Fibroblast of skin of left biceps (primary cell): Measurements from ENCODE around the gene TBL1Y.
"Not testable (repeated sequence)": the region's sequence is repeated elsewhere in the genome, so short reads cannot be mapped to it uniquely, and the experiment has no call there.

Source experiments
- DNase-seq, 2 experiments: peaks; one replicate each; pipeline ENCODE4 v3.0.0-alpha.2; 2013; ENCODE audit warnings: low read depth in 2 of 2

The TBL1Y gene

DNA sequence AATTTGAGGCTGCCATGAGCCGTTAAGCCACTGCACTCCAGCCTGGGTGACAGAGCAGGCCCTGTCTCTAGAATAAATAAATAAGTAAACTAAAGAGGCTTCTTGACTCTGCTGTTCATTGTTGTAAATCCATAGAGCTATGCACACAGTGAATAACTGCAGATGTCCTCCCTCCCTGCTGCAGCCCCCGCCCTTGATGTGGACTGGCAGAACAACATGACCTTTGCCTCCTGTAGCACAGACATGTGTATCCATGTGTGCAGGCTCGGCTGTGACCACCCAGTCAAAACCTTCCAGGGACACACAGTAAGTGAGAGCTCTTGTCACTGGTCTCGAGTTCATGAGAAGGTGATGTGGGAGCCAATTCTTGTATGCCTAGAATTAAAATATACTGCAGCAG, 170.1 kb downstream of the TBL1Y start:
- DNase-seq: not testable (repeated sequence)

DNA sequence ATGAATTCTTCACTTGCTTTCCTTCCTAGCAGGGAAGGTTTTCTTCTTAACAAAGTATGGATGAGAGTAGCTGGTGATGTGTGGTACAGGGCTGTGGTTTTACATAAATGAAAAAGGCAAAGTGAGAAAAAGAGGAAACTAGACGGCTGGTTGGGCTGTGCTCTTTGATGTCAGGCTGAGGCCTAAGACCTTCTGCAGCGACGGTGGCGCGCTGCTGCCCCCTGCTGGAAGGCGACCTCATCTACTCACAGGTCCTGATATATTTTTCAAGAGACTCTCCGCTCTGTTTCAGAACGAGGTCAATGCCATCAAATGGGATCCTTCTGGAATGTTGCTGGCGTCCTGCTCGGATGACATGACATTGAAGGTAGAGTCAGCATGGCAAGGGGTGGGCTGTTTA, 175.1 kb downstream of the TBL1Y start:
- peak; percentile 1 to 4 for DNase-seq

DNA sequence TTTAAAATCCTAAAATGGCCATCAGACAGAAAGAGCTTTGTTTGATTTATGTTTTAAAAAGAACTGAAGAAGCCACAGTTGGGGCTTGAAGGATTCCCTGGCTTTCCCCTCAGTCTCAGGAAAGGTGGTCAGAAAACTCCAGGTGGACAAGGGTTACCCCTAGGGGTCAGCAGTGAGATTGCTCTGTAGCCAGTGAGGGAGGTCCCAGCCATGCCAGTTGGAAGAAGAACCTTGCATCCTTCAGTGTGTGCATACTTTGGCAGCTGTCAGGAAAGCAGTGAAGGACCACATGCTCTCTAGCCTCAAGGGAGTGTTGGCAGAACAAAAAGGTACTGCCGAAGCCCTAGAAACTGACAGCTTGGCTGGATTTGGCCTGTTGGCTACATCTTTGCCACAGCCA, 182.3 kb downstream of the TBL1Y start:
- DNase-seq: no peak

DNA sequence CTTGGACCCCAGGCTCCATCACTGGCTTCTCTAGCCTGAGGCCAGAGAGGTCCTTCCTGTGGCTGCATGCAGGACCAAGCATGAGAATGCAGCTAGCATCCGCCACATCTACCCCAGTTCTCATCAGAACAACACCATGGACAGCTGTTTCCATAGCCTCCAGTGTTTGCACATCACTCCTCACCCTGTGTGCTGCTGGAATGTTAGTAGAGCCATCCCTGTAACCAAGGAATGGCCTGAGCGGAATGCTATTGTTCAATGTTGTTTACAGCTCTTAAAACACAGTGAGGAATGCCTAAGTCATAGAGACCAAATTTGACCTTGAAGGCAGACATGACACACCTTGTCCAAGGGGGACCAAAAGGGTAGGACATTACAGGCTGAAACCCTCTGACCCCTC, 183.9 kb downstream of the TBL1Y start:
- DNase-seq: no peak

DNA sequence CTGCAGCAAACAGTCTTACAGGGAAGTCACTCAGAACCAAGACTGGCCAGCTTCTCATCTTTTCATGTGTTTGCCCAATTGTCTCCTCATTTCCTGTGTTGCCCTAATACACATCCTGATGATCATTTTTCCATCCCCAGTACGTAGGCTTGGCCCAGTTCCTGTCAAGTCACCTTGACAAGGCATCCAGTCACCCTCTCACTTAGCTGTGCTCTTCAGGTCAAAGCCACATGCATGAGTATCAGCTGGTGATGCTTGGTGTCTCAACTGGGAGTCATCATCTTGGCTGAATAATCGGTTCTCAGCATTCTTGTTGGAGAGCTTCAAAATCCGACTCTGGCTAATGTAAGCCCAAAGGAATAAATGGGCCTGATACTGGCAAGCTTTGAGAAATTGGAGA, 186.5 kb downstream of the TBL1Y start:
- no peak for DNase-seq

DNA sequence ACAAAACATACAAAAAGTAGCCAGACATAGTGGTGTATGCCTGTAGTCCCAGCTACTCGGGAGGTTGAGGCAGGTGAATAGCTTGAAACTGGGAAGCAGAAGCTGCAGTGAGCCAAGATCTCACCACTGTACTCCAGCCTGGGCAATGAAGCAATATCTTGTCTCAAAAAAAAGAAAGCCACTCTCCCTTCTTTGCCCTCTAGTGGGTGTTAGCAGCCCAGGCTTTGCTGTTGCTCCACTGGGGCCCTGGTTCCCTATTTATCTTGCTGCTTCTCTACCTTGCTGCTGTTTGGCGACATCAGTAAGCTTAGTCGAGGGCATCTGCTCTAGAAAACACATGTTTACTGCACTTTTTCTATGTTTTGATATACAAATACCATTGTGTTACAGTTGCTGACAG, 189.2 kb downstream of the TBL1Y start:
- no peak for DNase-seq

DNA sequence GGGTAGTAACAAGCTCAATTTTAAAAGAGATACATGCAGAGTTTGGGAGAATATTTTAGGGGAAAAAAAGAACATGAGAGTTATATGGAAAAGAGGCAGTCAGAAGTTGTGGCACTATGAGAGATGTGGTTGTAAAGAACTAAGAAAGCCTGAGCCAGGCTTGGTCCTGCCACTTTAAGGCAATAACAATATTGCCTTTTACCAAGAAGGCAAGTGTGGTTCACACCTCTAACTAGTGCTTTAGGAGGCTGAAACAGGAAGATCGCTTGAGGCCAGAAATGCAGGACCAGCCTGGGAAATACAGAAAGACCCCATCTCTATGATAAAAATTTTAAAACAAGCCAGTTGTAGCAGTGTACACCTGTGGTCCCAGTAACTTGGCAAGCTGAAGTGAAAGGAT, 192.2 kb downstream of the TBL1Y start:
- no peak for DNase-seq

DNA sequence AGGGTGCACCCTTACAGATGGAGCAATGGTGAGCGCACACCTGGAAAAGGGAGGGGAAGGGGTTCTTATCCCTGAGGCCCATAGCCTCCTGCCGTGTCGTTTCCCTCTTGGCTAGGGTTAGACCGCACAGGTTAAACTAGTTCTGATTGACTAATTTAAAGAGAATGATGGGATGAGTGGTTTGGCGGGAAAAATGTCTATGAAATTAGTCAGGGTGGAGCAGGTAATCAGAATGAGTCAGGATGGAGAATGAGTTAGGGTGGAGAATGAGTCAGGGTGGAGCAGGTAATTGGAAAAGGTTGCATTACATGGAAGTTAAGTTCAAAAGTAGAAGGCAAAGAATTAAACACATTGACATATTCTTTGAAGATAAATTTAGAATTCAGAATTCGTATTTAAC, 196.7 kb downstream of the TBL1Y start:
- DNase-seq: no peak

DNA sequence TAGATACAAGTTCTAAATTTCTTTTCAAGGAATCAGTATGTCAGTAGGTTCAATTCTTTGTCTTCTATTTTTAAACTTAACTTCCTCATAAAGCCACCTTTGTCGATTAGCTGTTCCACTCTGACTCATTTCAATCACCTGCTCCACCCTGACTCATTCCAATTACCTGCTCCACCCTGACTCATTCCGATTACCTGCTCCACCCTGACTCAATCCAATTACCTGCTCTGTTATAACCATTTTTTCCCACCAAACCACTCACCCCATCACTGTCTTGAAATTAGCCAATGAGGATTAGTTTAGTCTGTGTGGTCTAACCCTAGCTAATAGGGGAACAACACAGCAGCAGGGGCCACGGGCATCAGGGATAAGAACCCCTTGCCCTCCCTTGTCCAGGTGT, 199.6 kb downstream of the TBL1Y start:
- DNase-seq: no peak

DNA sequence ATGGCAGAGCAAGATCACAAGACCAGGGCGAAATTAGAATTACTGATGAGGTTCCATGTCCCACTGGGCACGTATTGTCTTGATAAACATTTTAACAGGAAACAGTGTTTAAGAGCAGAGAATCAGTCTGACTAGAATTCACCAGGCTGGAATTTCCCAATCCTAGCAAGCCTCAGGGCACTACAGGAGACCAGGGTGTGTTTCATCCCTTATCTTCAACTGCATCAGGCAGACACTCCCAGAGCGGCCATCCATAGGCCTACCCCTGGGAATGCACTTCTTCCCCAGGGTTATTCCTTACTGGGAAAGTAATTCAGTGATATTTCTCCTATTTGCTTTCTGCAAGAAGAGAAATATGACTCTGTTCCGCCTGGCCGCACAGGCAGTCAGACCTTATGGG, 205.4 kb downstream of the TBL1Y start:
- no peak for DNase-seq

DNA sequence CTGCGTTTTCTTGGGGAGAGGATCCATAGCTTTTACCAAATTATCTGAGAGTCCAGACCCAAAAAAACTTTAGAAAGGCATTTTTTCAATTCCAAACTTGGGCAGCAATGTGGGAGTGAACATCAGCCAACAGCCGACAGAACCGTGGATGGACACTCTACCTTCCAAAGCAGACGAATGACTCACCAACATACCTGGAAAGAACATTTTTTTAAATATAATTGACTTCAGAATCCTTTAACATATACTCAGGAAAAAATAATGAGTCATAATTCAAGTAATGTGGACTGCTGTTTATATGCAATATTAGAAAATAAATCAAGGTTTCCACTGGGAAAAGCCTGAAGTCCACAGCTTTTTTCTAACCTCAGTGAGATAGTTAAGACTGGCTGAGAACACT, 211.7 kb downstream of the TBL1Y start:
- no peak for DNase-seq

DNA sequence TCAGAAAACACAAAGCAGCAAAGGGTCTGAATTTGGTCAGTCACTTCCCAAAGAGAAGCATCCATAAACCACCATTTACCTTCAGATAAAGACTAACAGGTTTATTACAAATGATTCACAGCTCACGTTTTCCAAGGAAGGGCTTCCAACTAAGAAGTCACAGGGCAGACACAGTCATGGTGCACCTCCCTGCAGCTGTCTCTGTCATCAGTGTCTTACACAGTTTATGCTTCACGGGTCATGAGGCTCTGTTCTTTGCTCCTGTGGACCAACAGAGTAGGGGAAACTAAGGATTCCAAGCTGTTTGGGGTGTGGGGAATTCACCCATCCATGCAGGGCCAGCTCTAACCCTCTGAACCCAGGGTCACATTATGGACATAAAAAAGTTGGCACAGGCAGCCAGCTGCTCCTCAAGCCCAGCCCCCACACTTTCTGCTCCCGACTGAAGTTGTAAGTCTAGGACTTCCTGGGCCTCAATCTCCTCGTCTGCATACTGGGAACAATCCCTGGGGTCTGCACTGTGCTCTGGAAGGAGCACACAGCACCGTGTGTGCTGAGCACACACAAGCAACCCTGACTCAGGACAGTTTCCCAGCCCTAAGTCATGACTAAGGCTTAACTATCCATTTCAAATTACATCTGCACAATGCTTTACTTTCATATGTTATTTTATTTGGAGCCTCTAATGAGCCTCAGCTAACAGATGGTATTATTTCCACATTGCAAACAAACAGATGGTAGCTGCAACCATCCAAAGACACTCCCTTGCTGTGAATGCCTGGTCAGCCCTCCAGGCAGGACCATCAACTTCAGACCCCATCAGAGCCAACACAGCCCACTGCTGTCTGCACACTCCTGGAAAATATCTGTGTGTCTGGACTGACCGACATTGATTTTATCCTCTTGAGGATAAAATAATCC, 214.9 kb downstream of the TBL1Y start:
- no peak for DNase-seq

DNA sequence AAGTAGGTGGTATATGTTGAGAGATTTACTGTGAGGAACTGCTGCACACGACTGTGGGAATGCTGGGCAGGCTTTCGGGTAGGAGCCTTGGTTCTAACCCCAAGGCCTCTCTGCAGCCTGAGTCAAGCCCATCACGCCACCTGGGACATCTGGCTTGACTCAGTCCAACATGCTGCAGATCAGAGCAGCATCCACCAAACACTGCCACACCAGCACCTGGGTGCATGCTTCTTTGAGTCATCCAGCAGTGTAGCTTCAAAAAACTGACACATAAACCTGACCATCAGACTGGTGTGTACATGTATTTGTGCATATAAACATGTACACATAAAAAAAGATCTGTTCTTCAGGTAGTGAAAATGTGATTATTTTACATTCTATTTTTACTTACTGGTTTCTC, 217.7 kb downstream of the TBL1Y start:
- no peak for DNase-seq
